Measurements from ENCODE around the gene HIC1. TPM values are rescaled to one million over a fixed set of nuclear protein-coding genes. Genes with fewer than 3 reads are reported as not detected.

The HIC1 gene
- total and polyA plus RNA-seq, 9 donors: 3.9 to 108 (median 60.8) TPM

DNA sequence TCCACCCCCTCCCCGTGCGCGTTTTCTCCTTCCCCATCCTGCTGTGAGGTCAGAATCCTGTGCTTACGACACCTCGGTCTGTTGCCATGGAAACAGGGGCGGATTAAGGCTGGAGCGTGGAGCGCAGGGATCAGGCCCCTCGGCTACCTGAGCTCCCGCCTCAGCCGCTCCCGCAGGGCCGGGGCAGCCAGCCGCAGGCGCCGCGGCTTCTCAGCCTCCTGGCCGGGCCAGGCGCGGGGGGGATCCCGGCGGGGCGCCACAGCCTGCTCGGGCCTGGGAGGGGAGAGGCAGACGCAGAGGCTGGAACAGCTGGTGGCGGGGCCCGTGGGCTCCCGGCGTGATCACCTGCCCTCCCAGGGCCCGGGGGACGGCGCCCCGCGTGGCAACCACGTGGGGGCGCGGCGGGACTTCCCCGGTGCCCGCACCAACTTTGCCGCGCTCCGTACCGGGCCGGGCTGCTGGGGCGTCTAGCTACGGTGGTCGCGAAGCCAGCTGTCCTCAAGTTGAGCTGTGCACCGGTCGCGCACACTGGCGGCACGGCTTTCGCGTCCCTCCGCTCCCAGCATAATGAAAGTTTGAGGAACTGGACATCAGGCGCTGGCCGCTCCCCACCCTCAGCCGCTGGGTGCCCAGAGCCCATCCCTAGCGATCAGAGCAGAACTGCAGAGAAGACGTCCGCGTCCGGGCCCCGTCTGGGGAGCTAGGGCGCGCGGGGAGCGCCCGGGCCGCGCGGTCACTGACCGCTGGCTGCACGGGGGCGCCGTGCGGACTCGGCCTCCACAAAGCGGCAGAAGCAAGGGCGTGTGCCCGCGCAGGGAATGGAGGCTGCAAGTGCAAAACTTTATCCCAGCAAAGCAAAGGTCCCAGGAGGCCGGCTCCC is 31.0 kb upstream of the HIC1 start:
- H3K27me3 ChIP-seq: no peaks in the 10 kb centered on the region
- peak; percentile 56 to 77 (median 64) for DNase-seq

DNA sequence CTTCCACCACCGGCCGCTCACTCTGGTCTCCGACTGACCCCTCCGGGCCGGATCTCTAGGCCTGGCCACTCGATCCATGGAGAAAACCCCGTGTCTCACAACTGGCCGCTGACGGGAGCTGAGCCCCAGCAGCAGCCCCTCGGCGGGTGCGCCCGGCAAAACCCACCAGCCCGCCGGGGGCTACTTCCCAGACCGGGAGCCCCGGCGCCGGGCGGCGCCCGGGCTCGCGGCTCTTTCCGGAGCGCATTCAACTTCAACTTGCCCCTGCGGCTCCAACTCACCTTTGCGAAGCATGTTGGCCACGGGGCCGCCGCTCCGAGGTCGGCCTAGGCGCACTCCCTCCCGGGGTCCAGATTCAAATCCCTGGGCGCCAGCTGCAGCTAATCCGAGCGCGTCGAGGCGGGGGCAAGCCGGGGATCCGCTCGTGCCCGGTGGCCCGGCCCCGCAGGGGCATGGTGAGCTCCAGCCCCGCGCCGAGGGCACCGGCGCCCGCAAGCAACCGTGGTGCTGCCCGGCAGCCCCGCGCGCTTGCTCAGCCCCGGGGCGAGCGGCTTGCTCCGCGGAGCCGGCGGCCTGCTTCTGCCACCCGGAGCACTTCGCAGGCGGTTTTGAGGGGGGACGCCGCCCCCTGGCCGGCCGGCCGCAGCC is 30.2 kb upstream of the HIC1 start:
- Histone ChIP-seq H3K27ac (no peak overlapping the region), H3K4me1 (ENCODE audit: insufficient read depth) (peaks cover 3% of the 10 kb centered on the region), H3K4me3 (peak overlapping the region; percentile 30), H3K36me3 (no peaks in the 10 kb centered on the region), H3K27me3 (no peaks in the 10 kb centered on the region), H3K9me3 (no peaks in the 10 kb centered on the region)
- TF ChIP-seq POLR2A (IDR thresholded peaks at IDR 0.05) (no peak), EP300 (IDR thresholded peaks at IDR 0.05) (no peak), CTCF (IDR thresholded peaks at IDR 0.05) (no peak)
- intact Hi-C loops (cut with DNase I): loop anchor here in 3 of 4 donors (2.0 to 10.0 kb wide), 4 partner anchors 116 to 370 kb away; partner anchors contain the start of gene TLCD2 (in 1 of the 3)
- no peak for DNase-seq
- WGBS, 3 donors: 0 to 1% (median 1%) methylated on average over 43 to 73 of the region's 73 CpGs

More for the DNA sequence above, 31.0 kb upstream of the HIC1 start:
- no peak overlapping the region for H3K27ac ChIP-seq
- H3K9me3 ChIP-seq: no peaks in the 10 kb centered on the region
- no peaks in the 10 kb centered on the region for H3K36me3 ChIP-seq
- TF ChIP-seq CTCF (IDR thresholded peaks at IDR 0.05): peak in 1 of 3 donors; percentile 19
- TF ChIP-seq POLR2A (IDR thresholded peaks at IDR 0.05): no peak
- peaks cover 1% of the 10 kb centered on the region for H3K4me1 ChIP-seq (ENCODE audit: insufficient read depth)
- H3K4me3 ChIP-seq: peak overlapping the region; percentile 30
- WGBS, 3 donors: 1% methylated on average over 58 to 85 of the region's 85 CpGs
- intact Hi-C loops (cut with DNase I): loop anchor here in 2 of 4 donors (2.0 to 10.0 kb wide), 2 partner anchors 115 to 369 kb away; no protein-coding TSS in a partner anchor

DNA sequence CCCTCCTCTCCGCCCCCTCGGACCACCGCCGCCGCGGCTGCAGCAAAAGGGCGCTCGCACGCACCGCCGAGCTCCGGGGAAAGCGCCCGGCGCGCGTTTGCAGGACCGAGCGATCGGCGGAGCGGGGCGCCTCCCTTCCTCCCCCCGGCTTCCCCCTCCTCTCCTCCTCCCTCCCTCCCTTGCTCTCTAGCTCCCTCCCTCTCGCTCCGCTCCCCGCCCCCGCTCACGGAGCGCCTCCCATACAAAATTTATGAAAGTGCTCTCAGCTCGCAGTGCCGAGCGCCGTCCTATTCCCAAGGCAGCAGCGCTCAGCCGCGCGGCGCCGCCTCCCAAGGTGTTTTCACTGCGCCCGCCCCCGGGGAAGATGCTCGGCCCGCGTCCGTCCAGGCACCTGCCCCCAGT is 29.7 kb upstream of the HIC1 start, which contains the start of gene RTN4RL1:
Gene RTN4RL1 (minus strand): TSS at position 115 of the 402 bp plus-strand sequence. CDS start 469 bp downstream, outside the sequence.
- Histone ChIP-seq H3K27me3 (no peaks in the 10 kb centered on the region), H3K4me1 (ENCODE audit: insufficient read depth) (peaks cover 4% of the 10 kb centered on the region), H3K36me3 (no peaks in the 10 kb centered on the region), H3K9me3 (no peaks in the 10 kb centered on the region), H3K27ac (no peak within 1 kb of the TSS), H3K4me3 (peak within 1 kb of the TSS; percentile 30)
- 1% methylated on average over 45 to 47 of the region's 47 CpGs for WGBS, 3 donors
- peak; percentile 58 to 76 (median 68) for DNase-seq
- TF ChIP-seq CTCF (IDR thresholded peaks at IDR 0.05): no peak
- no peak for TF ChIP-seq EP300 (IDR thresholded peaks at IDR 0.05)
- TF ChIP-seq POLR2A (IDR thresholded peaks at IDR 0.05): no peak
- intact Hi-C loops (cut with DNase I): loop anchor here in 3 of 4 donors (2.0 to 10.0 kb wide), 4 partner anchors 116 to 370 kb away; partner anchors contain the start of gene TLCD2 (in 1 of the 3)

DNA sequence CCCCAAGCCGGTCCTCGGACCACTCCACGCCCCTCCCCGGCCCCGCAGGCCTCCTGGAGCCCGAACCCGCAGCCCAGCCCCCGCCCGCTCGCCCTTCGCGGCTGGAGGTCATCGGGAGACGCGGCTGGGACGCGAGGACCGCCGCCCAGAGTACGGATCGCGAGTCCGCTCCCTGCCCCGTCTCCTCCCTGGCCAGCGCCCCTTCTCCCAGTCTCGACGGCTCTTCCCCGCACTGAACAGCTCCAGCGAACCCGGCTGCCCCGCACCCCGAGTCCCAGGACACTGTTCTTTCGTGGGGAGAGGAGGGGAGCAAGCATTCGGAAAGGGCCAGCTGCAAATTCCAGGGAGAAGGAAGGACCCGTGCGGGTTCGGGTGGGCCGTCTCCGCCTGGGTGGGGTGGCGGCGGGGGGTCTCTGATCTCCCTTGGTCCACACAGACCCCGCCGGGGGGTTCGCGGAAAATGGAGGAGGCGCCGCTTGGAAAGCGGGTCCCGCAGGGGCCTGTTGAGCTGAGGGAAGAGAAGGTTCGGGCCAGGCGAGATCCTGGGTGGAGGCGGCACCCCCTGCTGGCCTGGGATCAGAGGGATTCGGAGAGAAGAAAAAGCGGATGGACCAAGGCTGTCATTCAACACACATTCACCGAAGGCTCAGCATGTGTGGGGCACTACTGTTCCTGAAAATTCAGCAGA is 29.1 kb upstream of the HIC1 start:
- peak; percentile 19 to 63 (median 60) for TF ChIP-seq CTCF (IDR thresholded peaks at IDR 0.05)
- no peak for TF ChIP-seq POLR2A (IDR thresholded peaks at IDR 0.05)
- no peak for TF ChIP-seq EP300 (IDR thresholded peaks at IDR 0.05)
- Histone ChIP-seq H3K27me3 (no peaks in the 10 kb centered on the region), H3K36me3 (no peaks in the 10 kb centered on the region), H3K4me3 (peak overlapping the region; percentile 30), H3K9me3 (no peaks in the 10 kb centered on the region), H3K27ac (no peak overlapping the region), H3K4me1 (ENCODE audit: insufficient read depth) (peaks cover 5% of the 10 kb centered on the region)
- intact Hi-C loops (cut with DNase I): loop anchor here in 3 of 4 donors (1.0 to 10.0 kb wide), 5 partner anchors 117 to 371 kb away; partner anchors contain the start of gene TLCD2 (in 1 of the 3)
- peak; percentile 76 to 86 (median 79) for DNase-seq
- 1% methylated on average over 55 of the region's 55 CpGs for WGBS, 3 donors
